Osteocyte (in vitro differentiated cells): ENCODE results near the gene PLCD3. TPM values are rescaled to one million over a fixed set of nuclear protein-coding genes. Genes with fewer than 3 reads are reported as not detected.
A peak's percentile ranks its signal among the peaks of the same experiment; 100 is the strongest.

Experiments used
- DNase-seq: peaks from one replicate; pipeline ENCODE4 v3.0.0; 2021; ENCODE audit warnings: mixed read lengths; ENCODE audit not compliant: unreplicated experiment; ENCODE audit errors: extremely low spot score
- H3K27ac Mint-ChIP-seq: one replicate; pipeline ENCODE4 v1.8.0; 2021; ENCODE audit warnings: mild to moderate bottlenecking, mixed read lengths; ENCODE audit not compliant: unreplicated experiment
- H3K27me3 Mint-ChIP-seq: one replicate; pipeline ENCODE4 v1.8.0; 2021; ENCODE audit warnings: mixed read lengths; ENCODE audit not compliant: unreplicated experiment
- H3K36me3 Mint-ChIP-seq: one replicate; pipeline ENCODE4 v1.8.0; 2021; ENCODE audit warnings: mixed read lengths; ENCODE audit not compliant: unreplicated experiment
- H3K4me1 Mint-ChIP-seq: one replicate; pipeline ENCODE4 v1.8.0; 2021; ENCODE audit warnings: mixed read lengths; ENCODE audit not compliant: unreplicated experiment
- H3K4me3 Mint-ChIP-seq: one replicate; pipeline ENCODE4 v1.8.0; 2021; ENCODE audit warnings: mild to moderate bottlenecking, moderate library complexity, mixed read lengths; ENCODE audit not compliant: unreplicated experiment
- H3K9me3 Mint-ChIP-seq: one replicate; pipeline ENCODE4 v1.8.0; 2021; ENCODE audit warnings: mixed read lengths; ENCODE audit not compliant: unreplicated experiment
- CTCF ChIP-seq: fragments of 200-600 bp; sonication (generic); IDR thresholded peaks from 2 replicates; pipeline ENCODE4 v1.5.0; 2021; ENCODE audit warnings: antibody characterized with exemption, mild to moderate bottlenecking, moderate library complexity
- long read RNA-seq: library from polyadenylated mRNA; unstranded; transcript quantifications from one replicate; pipeline ENCODE4 v2.0.0, GENCODE V29; 2021
- total RNA-seq: library from RNA; stranded (reverse); gene quantifications from 2 replicates; pipeline ENCODE4 v1.2.1, GENCODE V29; 2021

Gene PLCD3
- total RNA-seq = 92.3 and 111 TPM in 2 replicates
- long read RNA-seq, partial matches to known transcripts = 3 of 4 reads
- long read RNA-seq, other reads (novel, unspliced or antisense) = 1 of 4 reads

GRCh38 chr17:45132320-45132571 is at the start of gene PLCD3:
Gene PLCD3 (minus strand): TSS chr17:45132515. CDS start chr17:45132410, 105 bp downstream.
- no peak for TF ChIP-seq CTCF
- Mint-ChIP-seq H3K27ac (peak within 1 kb of the TSS; percentile 90), H3K27me3 (no peaks in the 10 kb centered on the region), H3K9me3 (no peaks in the 10 kb centered on the region), H3K4me3 (peak within 1 kb of the TSS; percentile 87), H3K36me3 (no peaks in the 10 kb centered on the region), H3K4me1 (peaks cover 57% of the 10 kb centered on the region)
- peak; percentile 91 for DNase-seq

- peaks cover 13% of the 10 kb centered on the region for H3K4me1 Mint-ChIP-seq
- DNase-seq = no peak
- H3K27me3 Mint-ChIP-seq = no peaks in the 10 kb centered on the region
- H3K36me3 Mint-ChIP-seq = no peaks in the 10 kb centered on the region
- no peak overlapping the region for H3K27ac Mint-ChIP-seq
- TF ChIP-seq CTCF = no peak
- no peak overlapping the region for H3K4me3 Mint-ChIP-seq
- H3K9me3 Mint-ChIP-seq = no peaks in the 10 kb centered on the region
Observed at GRCh38 chr17:45177563-45177962, 45.2 kb upstream of the PLCD3 start.

GRCh38 chr17:45175759-45176115 is 43.4 kb upstream of the PLCD3 start:
- H3K27ac Mint-ChIP-seq = no peak overlapping the region
- TF ChIP-seq CTCF = no peak
- H3K4me3 Mint-ChIP-seq = no peak overlapping the region
- no peaks in the 10 kb centered on the region for H3K27me3 Mint-ChIP-seq
- DNase-seq = no peak
- no peaks in the 10 kb centered on the region for H3K36me3 Mint-ChIP-seq
- H3K9me3 Mint-ChIP-seq = no peaks in the 10 kb centered on the region
- H3K4me1 Mint-ChIP-seq = peaks cover 31% of the 10 kb centered on the region

- no peaks in the 10 kb centered on the region for H3K27me3 Mint-ChIP-seq
- DNase-seq = no peak
- peaks cover 40% of the 10 kb centered on the region for H3K4me1 Mint-ChIP-seq
- H3K4me3 Mint-ChIP-seq = peak overlapping the region; percentile 53
- peak overlapping the region; percentile 99 for H3K27ac Mint-ChIP-seq
- no peak for TF ChIP-seq CTCF
- no peaks in the 10 kb centered on the region for H3K9me3 Mint-ChIP-seq
- H3K36me3 Mint-ChIP-seq = no peaks in the 10 kb centered on the region
Observed at GRCh38 chr17:45172541-45173286, 40.4 kb upstream of the PLCD3 start.

- no peaks in the 10 kb centered on the region for H3K36me3 Mint-ChIP-seq
- H3K9me3 Mint-ChIP-seq = no peaks in the 10 kb centered on the region
- TF ChIP-seq CTCF = no peak
- H3K4me3 Mint-ChIP-seq = peak overlapping the region; percentile 18
- peak overlapping the region; percentile 99 for H3K27ac Mint-ChIP-seq
- no peak for DNase-seq
- H3K27me3 Mint-ChIP-seq = no peaks in the 10 kb centered on the region
- H3K4me1 Mint-ChIP-seq = peaks cover 40% of the 10 kb centered on the region
Observed at GRCh38 chr17:45172232-45172540, 39.9 kb upstream of the PLCD3 start.
